Activated gamma-delta T cell (primary cell): ENCODE measurements around the gene AKNA.
A peak's percentile ranks its signal among the peaks of the same experiment; 100 is the strongest.

Source experiments
- DNase-seq: peaks from one replicate; lab custom pipeline; 2025; lab: John Stamatoyannopoulos, UW

AKNA gene

DNA sequence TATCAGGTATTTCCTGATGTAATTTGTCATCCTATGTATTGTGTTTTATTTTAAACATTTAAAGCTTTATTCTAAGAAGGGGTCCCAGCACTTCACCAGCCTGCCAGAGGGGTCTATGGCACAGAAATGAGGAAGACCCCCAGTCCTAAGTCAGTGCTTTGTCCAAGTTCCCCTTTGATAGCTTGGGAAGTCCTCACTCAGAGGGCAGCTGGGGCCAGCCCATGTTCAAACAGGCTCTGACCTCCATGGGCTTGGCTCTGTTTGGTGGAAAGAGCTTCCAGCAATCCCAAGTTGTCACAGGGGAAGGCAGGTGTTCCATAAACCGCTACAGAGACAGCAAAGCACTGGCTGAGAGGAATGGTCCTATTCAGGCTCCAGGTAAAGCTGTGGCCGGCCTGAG lies 26.6 kb upstream of the AKNA start:
- DNase-seq: no peak

DNA sequence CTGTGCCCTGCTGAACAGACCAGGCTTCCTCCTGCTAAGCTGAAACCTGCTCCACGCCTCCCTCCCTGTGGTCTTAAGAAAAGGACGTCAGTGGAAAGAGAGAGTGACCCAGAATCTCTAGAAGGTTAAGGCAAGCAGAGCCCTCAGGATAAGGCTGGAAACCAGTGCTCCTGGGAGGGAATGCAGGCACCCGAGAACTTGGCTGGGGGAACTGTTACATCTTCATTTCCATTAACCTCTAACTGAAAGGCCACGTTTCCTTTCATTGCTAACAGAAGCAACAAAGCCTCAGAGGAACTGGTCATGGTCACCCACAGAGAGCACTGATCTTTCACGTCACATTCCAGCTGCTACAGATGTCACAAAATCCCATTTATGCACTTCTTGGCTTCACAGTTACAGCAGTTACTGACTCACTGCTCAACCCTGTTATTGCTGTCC lies 26.1 kb upstream of the AKNA start:
- no peak for DNase-seq

DNA sequence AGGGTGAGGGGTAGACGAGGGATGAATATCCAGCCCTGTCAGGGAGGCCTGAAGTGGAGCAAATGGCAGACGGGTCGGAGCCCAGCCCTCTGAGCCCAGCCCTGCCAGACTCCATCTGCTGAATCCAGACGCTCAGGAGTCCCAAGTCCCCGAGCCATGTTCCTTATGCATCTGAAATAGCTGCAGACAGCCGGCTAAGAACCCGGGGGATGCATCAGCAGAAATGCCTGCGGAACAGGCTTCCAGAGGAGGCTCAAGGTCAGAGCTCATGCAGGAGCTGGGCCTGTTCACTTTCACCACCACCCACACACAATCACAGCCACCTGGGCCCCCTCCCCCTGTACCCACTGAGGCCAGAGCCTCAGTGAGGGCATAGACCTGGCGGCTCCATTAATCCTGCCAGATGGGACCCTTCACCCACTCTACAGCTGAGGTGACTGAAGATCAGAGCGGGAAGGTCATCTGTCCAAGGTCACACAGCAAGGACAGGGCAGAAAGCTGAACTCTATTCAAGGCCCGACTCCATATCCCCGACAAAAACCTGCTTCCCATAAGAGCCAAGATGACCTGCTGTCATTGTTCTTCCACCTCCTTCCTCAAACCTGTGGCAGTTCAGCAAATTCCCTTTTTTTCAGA lies 24.4 kb upstream of the AKNA start:
- no peak for DNase-seq

- no peak for DNase-seq
Observed at GRCh38 chr9:114411452-114411851, 23.7 kb upstream of the AKNA start.

GRCh38 chr9:114410910-114411309 lies 23.1 kb upstream of the AKNA start:
- DNase-seq: no peak

DNA sequence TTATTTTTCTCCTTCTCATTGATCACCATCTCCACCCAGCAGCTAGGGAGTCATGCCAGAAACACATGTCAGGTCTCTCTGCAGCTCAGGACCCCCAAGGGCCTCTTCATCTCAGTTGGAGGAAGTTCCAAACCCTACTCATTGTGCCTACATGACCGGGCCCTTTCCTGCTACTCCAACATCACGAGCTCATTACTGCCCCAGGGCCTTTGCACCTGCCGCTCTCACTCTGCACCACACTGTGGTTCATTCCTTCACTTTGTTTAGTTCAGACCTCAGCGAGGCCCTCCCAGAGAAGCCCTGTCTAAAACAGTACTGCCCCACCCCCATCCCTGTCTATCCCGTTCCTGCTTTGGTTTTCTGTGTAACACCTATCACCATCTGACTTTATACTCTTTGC lies 22.1 kb upstream of the AKNA start:
- no peak for DNase-seq

DNA sequence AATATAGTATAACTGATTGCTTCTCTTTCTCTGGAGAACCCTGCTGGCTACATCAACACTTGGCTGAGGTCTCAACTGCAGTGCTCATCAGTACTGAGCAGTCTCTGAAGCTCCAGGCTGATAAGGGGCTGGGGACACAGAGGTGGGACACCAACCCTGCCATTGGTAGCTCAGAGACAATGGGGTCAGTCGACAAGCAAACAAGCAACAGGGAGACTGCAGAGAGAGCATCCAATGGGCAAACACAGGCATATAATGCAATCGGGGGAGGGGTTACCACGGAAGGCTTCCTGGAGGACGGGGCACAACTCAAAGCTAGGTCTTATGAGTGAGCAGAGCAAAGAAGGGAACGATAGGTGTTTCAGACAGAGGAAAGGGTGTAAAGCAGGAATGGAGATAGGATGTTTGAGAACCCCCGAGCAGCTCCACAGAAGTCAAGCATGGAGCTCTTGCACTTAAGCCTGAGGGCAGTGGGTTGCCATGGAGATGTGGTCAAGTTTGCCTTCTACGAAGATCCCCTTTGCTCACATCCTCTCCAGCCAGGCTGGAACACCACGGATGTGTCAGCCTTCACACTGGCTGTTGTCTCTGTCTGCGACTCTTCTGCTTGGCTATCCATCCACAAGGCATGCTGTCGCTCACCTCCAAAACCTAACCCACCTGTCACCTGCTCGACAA lies 21.5 kb upstream of the AKNA start:
- DNase-seq: no peak

- no peak for DNase-seq
Observed at GRCh38 chr9:114408645-114409044, 20.9 kb upstream of the AKNA start.

GRCh38 chr9:114407889-114408288 lies 20.1 kb upstream of the AKNA start:
- DNase-seq: no peak

DNA sequence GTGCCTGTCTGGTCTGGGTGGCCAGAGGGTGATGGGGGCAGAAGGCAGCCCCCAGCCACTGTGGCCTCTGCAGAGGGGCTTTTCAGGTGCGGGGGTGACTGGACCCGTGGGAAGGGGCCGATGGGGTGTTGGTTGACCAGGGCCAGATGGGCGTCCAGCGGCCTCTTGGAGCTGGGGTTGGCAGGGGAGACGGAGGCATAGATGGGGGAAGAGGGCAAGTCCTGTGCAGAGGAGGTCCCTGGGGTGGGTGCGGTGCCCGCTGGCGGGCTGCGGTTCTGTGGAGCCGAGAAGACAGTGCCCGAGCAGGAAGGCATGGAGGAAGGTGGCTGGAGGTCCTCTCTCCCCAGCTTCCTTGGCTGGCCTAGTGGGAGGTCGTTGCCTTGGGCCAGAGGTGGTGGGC lies 18.7 kb upstream of the AKNA start:
- no peak for DNase-seq

GRCh38 chr9:114405294-114406034 lies 17.7 kb upstream of the AKNA start:
- no peak for DNase-seq

GRCh38 chr9:114404531-114404930 lies 16.7 kb upstream of the AKNA start:
- no peak for DNase-seq

- no peak for DNase-seq
Observed at GRCh38 chr9:114403153-114403756, 15.5 kb upstream of the AKNA start.

- DNase-seq: no peak
Observed at GRCh38 chr9:114401344-114401743, 13.6 kb upstream of the AKNA start.

GRCh38 chr9:114400772-114401171 lies 13.0 kb upstream of the AKNA start:
- no peak for DNase-seq

DNA sequence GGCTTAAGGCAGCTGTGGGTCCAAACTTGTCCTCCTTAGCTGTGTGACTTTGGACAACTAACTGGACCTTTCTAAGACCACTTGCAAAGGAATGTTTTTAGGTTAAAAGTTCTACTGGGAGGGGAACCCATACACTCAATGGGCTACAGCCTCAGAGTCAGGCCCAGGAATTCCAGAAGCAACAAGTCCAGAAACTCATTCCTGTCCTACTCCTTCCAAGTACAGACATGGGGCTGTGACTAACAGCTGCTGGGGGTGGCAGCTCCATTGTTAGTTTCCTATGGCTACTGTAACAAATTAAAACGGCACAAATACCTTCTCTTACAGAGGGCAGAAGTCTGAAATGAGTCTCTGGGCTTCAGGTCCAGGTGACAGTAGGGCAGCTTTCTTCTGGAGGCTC lies 12.4 kb upstream of the AKNA start:
- DNase-seq: no peak

DNA sequence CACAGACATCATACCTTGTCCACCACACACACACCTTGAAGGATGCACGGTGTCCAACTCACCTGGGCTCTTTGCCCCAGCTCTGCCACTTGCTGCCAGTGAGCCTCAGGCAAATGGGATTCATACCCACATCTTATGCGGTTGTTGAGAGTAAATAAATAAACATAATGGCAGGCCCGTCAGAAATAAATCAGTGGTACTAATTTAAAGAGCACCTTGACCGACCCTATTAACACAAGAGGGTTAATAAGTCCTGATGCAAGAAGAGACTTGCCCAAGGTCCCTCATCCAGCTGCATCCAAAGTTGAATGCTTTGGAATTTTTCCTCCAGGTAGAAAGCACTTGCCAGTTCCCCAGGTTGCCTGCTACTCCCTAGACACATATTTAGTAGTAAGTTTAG lies 11.6 kb upstream of the AKNA start:
- no peak for DNase-seq

DNA sequence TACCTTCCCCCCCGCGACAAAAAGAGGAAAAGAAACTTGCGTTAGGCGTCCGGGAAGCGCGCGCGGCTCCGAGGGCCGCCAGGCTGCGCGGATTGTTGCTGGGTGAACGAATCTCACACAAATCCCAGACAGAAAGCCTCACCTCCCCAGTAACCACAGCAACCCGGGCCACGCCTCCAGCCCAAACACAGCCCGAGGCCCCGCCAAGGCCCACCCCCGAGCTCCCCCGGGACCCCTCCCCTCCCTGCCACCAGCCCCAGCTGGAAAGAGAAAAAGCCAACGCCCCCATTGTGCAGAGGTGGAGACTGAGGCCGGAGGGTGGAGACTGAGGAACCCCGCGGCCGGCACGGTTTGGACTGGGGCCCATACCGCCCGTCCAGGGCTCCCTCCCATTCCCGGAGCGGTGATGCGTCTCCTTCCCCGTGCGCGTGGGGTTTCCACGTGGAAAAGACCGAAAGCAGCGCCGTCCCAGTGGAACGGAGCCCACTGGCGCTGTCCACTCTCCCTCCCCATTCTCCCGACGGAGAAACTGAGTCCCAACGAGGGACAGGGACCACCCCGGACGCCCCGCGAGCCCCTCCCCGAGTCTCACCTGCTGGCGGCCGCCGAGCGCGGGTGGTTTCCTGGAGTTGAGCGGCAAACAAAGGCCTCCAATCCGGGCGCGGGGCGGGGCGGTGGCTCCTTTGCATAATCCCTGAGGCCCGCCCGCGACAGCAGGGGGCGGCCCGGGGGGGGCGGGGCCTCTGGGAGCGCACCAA lies 10.2 kb upstream of the AKNA start:
- peak; percentile 96 for DNase-seq

- DNase-seq: no peak
Observed at GRCh38 chr9:114397219-114397847, 9.6 kb upstream of the AKNA start.

DNA sequence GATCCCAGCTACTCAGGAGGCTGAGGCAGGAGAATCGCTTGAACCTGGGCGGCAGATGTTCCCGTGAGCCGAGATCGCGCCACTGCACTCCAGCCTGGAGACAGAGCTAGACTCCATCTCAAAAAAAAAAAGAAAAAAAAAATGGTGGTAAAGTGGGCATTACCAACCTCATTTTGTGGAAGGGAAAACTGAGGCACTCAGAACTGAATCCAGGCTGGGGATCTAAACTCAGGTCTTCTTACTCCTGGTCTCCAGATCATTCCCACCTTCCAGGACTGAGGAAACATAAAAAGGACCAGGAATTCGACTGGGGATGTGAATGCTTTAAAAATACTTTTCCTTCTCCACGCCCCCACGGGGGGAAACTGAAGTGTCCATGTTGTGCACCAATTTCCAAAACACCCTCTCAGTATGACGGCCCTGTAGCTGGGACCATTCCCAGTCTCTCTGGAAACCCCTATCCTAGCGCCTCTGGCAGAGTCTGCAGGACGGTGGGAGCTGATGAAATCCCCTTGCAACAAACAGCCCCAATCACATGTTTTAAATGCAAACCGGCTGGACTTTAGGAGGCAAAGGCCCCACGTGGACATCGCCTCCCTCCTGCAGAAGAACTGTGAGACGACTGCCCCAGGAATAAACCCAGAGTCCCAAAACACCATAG lies 8.9 kb upstream of the AKNA start:
- no peak for DNase-seq

- DNase-seq: no peak
Observed at GRCh38 chr9:114395768-114396167, 8.0 kb upstream of the AKNA start.
